GM18511 (cell line): ENCODE measurements around the gene CUBN.

Experiments
- ATAC-seq: cut with Tn5 transposase; IDR thresholded peaks from one replicate; pipeline ENCODE4 v1.9.1; 2021; ENCODE audit warnings: mild to moderate bottlenecking, moderate library complexity; ENCODE audit not compliant: unreplicated experiment

CUBN gene

GRCh38 chr10:16931930-16932329, 197.7 kb downstream of the CUBN start:
- no peak for ATAC-seq

GRCh38 chr10:16930540-16930939, 199.1 kb downstream of the CUBN start:
- ATAC-seq: no peak

- no peak for ATAC-seq
These were observed 200.5 kb downstream of the CUBN start for GRCh38 chr10:16929069-16929468.

- no peak for ATAC-seq
These were observed 202.1 kb downstream of the CUBN start for GRCh38 chr10:16927546-16927945.

- ATAC-seq: no peak
These were observed 205.9 kb downstream of the CUBN start for GRCh38 chr10:16923726-16924125.

GRCh38 chr10:16923309-16923708, 206.3 kb downstream of the CUBN start:
- no peak for ATAC-seq

- no peak for ATAC-seq
These were observed 210.3 kb downstream of the CUBN start for GRCh38 chr10:16919121-16919982.

GRCh38 chr10:16916496-16916895, 213.1 kb downstream of the CUBN start:
- ATAC-seq: no peak

GRCh38 chr10:16915300-16915699, 214.3 kb downstream of the CUBN start:
- ATAC-seq: no peak

GRCh38 chr10:16913266-16913665, 216.3 kb downstream of the CUBN start:
- ATAC-seq: no peak

- no peak for ATAC-seq
These were observed 218.8 kb downstream of the CUBN start for GRCh38 chr10:16910793-16911164.

GRCh38 chr10:16909961-16910792, 219.4 kb downstream of the CUBN start:
- ATAC-seq: no peak

- ATAC-seq: no peak
These were observed 220.3 kb downstream of the CUBN start for GRCh38 chr10:16909271-16909767.

GRCh38 chr10:16907687-16908086, 221.9 kb downstream of the CUBN start:
- ATAC-seq: no peak

- ATAC-seq: no peak
These were observed 224.3 kb downstream of the CUBN start for GRCh38 chr10:16905320-16905719.

- ATAC-seq: no peak
These were observed 225.0 kb downstream of the CUBN start for GRCh38 chr10:16904639-16905061.

- no peak for ATAC-seq
These were observed 225.6 kb downstream of the CUBN start for GRCh38 chr10:16904049-16904448.

- ATAC-seq: peak; percentile 66
These were observed 227.0 kb downstream of the CUBN start for GRCh38 chr10:16902606-16903005.

GRCh38 chr10:16901106-16901505, 228.5 kb downstream of the CUBN start:
- ATAC-seq: no peak

- no peak for ATAC-seq
These were observed 232.6 kb downstream of the CUBN start for GRCh38 chr10:16896993-16897392.

GRCh38 chr10:16894821-16895220, 234.8 kb downstream of the CUBN start:
- no peak for ATAC-seq

GRCh38 chr10:16893664-16894063, 235.9 kb downstream of the CUBN start:
- no peak for ATAC-seq
